ENCODE results near the gene USP35.

The USP35 gene

GRCh38 chr11:78188286-78189173 lies at the start of gene USP35, which contains the start of gene KCTD21:
Gene USP35, plus strand, starts transcription at chr11:78188919. Its CDS starts 7,327 bp downstream, at chr11:78196246.
Gene KCTD21, minus strand, starts transcription at chr11:78188626. Its CDS starts 14,072 bp downstream, at chr11:78174554.
- DNase-seq: peak; percentile 94

- DNase-seq: peak; percentile 94
These were observed 49.0 kb upstream of the USP35 start, which contains the start of gene ALG8 for GRCh38 chr11:78139422-78140391. Gene ALG8, minus strand, starts transcription at chr11:78139626. Its CDS starts 38 bp downstream, at chr11:78139588.

GRCh38 chr11:78140392-78141077 lies 48.2 kb upstream of the USP35 start:
- DNase-seq: no peak

- DNase-seq: no peak
These were observed 43.2 kb upstream of the USP35 start for GRCh38 chr11:78145511-78146025.

- DNase-seq: no peak
These were observed 40.9 kb upstream of the USP35 start for GRCh38 chr11:78147807-78148206.

- no peak for DNase-seq
These were observed 39.1 kb upstream of the USP35 start for GRCh38 chr11:78149646-78150045.

- DNase-seq: no peak
These were observed 38.4 kb upstream of the USP35 start for GRCh38 chr11:78150346-78150745.

GRCh38 chr11:78150754-78151153 lies 38.0 kb upstream of the USP35 start:
- no peak for DNase-seq

- DNase-seq: no peak
These were observed 36.9 kb upstream of the USP35 start for GRCh38 chr11:78151804-78152203.

- DNase-seq: no peak
These were observed 32.4 kb upstream of the USP35 start for GRCh38 chr11:78156127-78156844.

- DNase-seq: no peak
These were observed 29.6 kb upstream of the USP35 start for GRCh38 chr11:78158987-78159652.

GRCh38 chr11:78160557-78160956 lies 28.2 kb upstream of the USP35 start:
- no peak for DNase-seq

- DNase-seq: no peak
These were observed 27.4 kb upstream of the USP35 start for GRCh38 chr11:78161346-78161745.

- no peak for DNase-seq
These were observed 26.8 kb upstream of the USP35 start for GRCh38 chr11:78161962-78162371.

- no peak for DNase-seq
These were observed 24.9 kb upstream of the USP35 start for GRCh38 chr11:78163828-78164227.

GRCh38 chr11:78164471-78164870 lies 24.2 kb upstream of the USP35 start:
- no peak for DNase-seq

- no peak for DNase-seq
These were observed 21.8 kb upstream of the USP35 start for GRCh38 chr11:78166855-78167469.

- DNase-seq: peak; percentile 35
These were observed 19.9 kb upstream of the USP35 start for GRCh38 chr11:78168539-78169477.

- DNase-seq: no peak
These were observed 18.3 kb upstream of the USP35 start for GRCh38 chr11:78170413-78170812.

All from NCI-H446 treated with DMSO at 0.1 percent for 48 hours (cell line).